GM21576 (cell line): ENCODE data around the gene CARD18.

ENCODE experiments used
- ATAC-seq: cut with Tn5 transposase; IDR thresholded peaks from one replicate; pipeline ENCODE4 v1.9.1; 2021; ENCODE audit warnings: mild to moderate bottlenecking, moderate library complexity; ENCODE audit not compliant: unreplicated experiment

Gene CARD18

GRCh38 chr11:105139669-105140068, at the start of gene CARD18:
TSS of gene CARD18 (minus strand) at chr11:105139769. CDS start at chr11:105139726, 43 bp downstream.
- no peak for ATAC-seq

GRCh38 chr11:105183987-105184386, 44.4 kb upstream of the CARD18 start:
- no peak for ATAC-seq

- no peak for ATAC-seq
Observed at GRCh38 chr11:105183426-105183825, 43.9 kb upstream of the CARD18 start.

GRCh38 chr11:105181521-105181920, 42.0 kb upstream of the CARD18 start:
- ATAC-seq, result no peak

GRCh38 chr11:105181100-105181499, 41.5 kb upstream of the CARD18 start:
- no peak for ATAC-seq

GRCh38 chr11:105179542-105180278, 40.1 kb upstream of the CARD18 start:
- ATAC-seq, result no peak

GRCh38 chr11:105177658-105178057, 38.1 kb upstream of the CARD18 start:
- no peak for ATAC-seq

- ATAC-seq, result no peak
Observed at GRCh38 chr11:105168457-105168856, 28.9 kb upstream of the CARD18 start.

GRCh38 chr11:105167244-105167643, 27.7 kb upstream of the CARD18 start:
- ATAC-seq, result no peak

GRCh38 chr11:105164208-105164607, 24.6 kb upstream of the CARD18 start:
- ATAC-seq, result no peak

GRCh38 chr11:105162506-105162905, 22.9 kb upstream of the CARD18 start:
- ATAC-seq, result no peak

- ATAC-seq, result no peak
Observed at GRCh38 chr11:105158436-105158835, 18.9 kb upstream of the CARD18 start.

GRCh38 chr11:105156720-105157119, 17.2 kb upstream of the CARD18 start:
- ATAC-seq, result no peak

- no peak for ATAC-seq
Observed at GRCh38 chr11:105156231-105156630, 16.7 kb upstream of the CARD18 start.

GRCh38 chr11:105155679-105156078, 16.1 kb upstream of the CARD18 start:
- no peak for ATAC-seq

- ATAC-seq, result no peak
Observed at GRCh38 chr11:105153392-105153791, 13.8 kb upstream of the CARD18 start.

- ATAC-seq, result no peak
Observed at GRCh38 chr11:105152560-105152959, 13.0 kb upstream of the CARD18 start.

GRCh38 chr11:105152021-105152512, 12.5 kb upstream of the CARD18 start:
- no peak for ATAC-seq

- ATAC-seq, result no peak
Observed at GRCh38 chr11:105149477-105149876, 9.9 kb upstream of the CARD18 start.

GRCh38 chr11:105148241-105148640, 8.7 kb upstream of the CARD18 start:
- no peak for ATAC-seq

GRCh38 chr11:105144887-105145286, 5.3 kb upstream of the CARD18 start:
- ATAC-seq, result no peak

- ATAC-seq, result no peak
Observed at GRCh38 chr11:105142167-105142566, 2.6 kb upstream of the CARD18 start.

- no peak for ATAC-seq
Observed at GRCh38 chr11:105137286-105137685, 2.3 kb downstream of the CARD18 start.
